Effector memory CD4-positive, alpha-beta T cell (primary cell): ENCODE measurements around the gene TMEM171.

ENCODE experiments used
- DNase-seq, 3 donors: peaks; one replicate each; pipeline ENCODE4 v3.0.0-alpha.2; 2020
- H3K27ac ChIP-seq: 2 replicates; pipeline ENCODE4 v1.7.0; 2013; ENCODE audit warnings: mild to moderate bottlenecking, low read length, moderate library complexity; ENCODE audit not compliant: insufficient read depth, poor library complexity, severe bottlenecking
- H3K27me3 ChIP-seq: replicated peaks from 2 replicates; pipeline ENCODE4 v1.7.0; 2013; ENCODE audit warnings: mild to moderate bottlenecking, low read length; ENCODE audit not compliant: insufficient read depth, control insufficient read depth, poor library complexity, severe bottlenecking
- H3K36me3 ChIP-seq: 2 replicates; pipeline ENCODE4 v1.7.0; 2013; ENCODE audit warnings: mild to moderate bottlenecking, low read length, moderate library complexity; ENCODE audit not compliant: control insufficient read depth, insufficient read depth
- H3K4me1 ChIP-seq: 2 replicates; pipeline ENCODE4 v1.7.0; 2013; ENCODE audit warnings: low read length, mild to moderate bottlenecking; ENCODE audit not compliant: control insufficient read depth, insufficient read depth, poor library complexity, severe bottlenecking
- H3K4me3 ChIP-seq: 2 replicates; pipeline ENCODE4 v1.7.0; 2013; ENCODE audit warnings: low read length, low read depth, mild to moderate bottlenecking; ENCODE audit not compliant: insufficient read depth, poor library complexity, severe bottlenecking
- H3K9me3 ChIP-seq: 2 replicates; pipeline ENCODE4 v1.7.0; 2013; ENCODE audit warnings: mild to moderate bottlenecking, low read length, moderate library complexity; ENCODE audit not compliant: control insufficient read depth

The TMEM171 gene

DNA sequence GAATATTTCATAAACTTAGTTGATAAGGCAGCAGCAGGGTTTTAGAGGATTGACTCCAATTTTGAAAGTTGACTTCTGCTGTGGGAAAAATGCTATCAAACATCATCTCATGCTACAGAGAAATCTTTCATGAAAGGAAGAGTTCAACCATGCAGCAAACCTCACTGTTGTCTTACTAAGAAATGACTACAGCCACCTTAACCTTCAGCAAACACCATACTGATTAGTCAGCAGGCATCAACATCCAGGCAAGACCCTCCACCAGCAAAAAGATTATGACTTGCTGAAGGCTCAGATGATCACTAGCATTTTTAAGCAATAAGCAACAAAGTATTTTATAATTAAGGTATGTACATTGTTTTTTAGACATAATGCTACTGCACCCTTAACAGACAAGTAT lies 60.2 kb downstream of the TMEM171 start:
- Histone ChIP-seq H3K27me3 (peaks cover 11% of the 10 kb centered on the region), H3K4me3 (no peak overlapping the region), H3K36me3 (no peaks in the 10 kb centered on the region), H3K27ac (no peak overlapping the region), H3K4me1 (no peaks in the 10 kb centered on the region), H3K9me3 (no peaks in the 10 kb centered on the region)
- no peak for DNase-seq
